ENCODE data around the gene DNAJC24.

- TF ChIP-seq CTCF (conservative IDR thresholded peaks at IDR 0.05; ENCODE audit: low read depth, low read length) (no peak), EZH2 (IDR thresholded peaks at IDR 0.05; ENCODE audit: borderline replicate concordance, low read depth, low read length, poor library complexity, severe bottlenecking) (no peak)
Observed at GRCh38 chr11:31422703-31423102, 53.0 kb downstream of the DNAJC24 start.
